A549 (cell line): ENCODE results near the gene AUTS2.

ENCODE experiments used
- BHLHE40 ChIP-seq: IDR thresholded peaks from 2 replicates; pipeline ENCODE4 v1.6.1; 2012; ENCODE audit warnings: low read depth, low read length, inconsistent platforms
- EP300 ChIP-seq, 2 experiments: fragments of >200 bp; sonication (Bioruptor Twin); formaldehyde crosslinking; IDR thresholded peaks; 2 replicates in 1 of 2; 3 replicates in 1 of 2; pipeline ENCODE4 v1.6.1; 2016 to 2017
- JUN ChIP-seq, 2 experiments: fragments of >200 bp; sonication (Bioruptor Twin); formaldehyde crosslinking; IDR thresholded peaks; 2 replicates in 1 of 2; 3 replicates in 1 of 2; pipeline ENCODE4 v1.6.1; 2016 to 2017
- KDM1A ChIP-seq: fragments of 200-600 bp; sonication (generic); IDR thresholded peaks from 2 replicates; pipeline ENCODE4 v1.6.1; 2016; ENCODE audit warnings: low read depth, mild to moderate bottlenecking
- POLR2A ChIP-seq: IDR thresholded peaks from 2 replicates; pipeline ENCODE4 v1.6.1; 2012; ENCODE audit warnings: mild to moderate bottlenecking, low read length
- RAD21 ChIP-seq, 2 experiments: fragments of >200 bp in 1 of 2; sonication (Bioruptor Twin) in 1 of 2; formaldehyde crosslinking in 1 of 2; IDR thresholded peaks in 1 of 2; conservative IDR thresholded peaks in 1 of 2; 2 replicates in 1 of 2; 3 replicates in 1 of 2; pipeline ENCODE4 v1.6.1; 2012 to 2018; ENCODE audit warnings: inconsistent platforms in 1 of 2
- SREBF2 ChIP-seq: fragments of 450-650 bp; IDR thresholded peaks from 2 replicates; pipeline ENCODE4 v1.6.1; 2014; ENCODE audit warnings: mild to moderate bottlenecking, moderate library complexity
- TF ChIP-seq, protein P1 (sequence below): fragments of >200 bp; sonication (Bioruptor Twin); formaldehyde crosslinking; IDR thresholded peaks from 3 replicates; pipeline ENCODE4 v1.5.1; 2016
- TF ChIP-seq, protein P2 (sequence below): IDR thresholded peaks from 2 replicates; pipeline ENCODE4 v1.6.1; 2012

DNA sequence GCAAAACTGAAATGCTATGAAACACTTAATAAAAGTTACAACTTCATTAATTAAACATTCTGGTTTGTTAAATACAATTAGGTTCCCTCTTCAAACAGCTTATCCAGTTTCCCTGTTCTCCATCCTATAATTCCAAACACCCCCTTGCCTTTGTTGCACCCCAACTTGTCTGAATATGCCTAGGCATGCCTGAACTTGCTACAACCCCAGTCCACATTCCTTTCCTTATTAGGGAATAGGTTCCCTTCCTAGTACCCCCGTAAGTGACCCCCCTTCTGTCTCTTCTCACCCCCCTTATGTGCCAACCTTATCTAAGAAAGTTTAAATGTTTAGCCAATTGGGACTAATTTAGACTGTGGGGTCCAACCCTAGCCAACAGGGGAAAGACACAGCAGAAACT, 1238.0 kb downstream of the AUTS2 start:
- TF ChIP-seq, protein P1, sequence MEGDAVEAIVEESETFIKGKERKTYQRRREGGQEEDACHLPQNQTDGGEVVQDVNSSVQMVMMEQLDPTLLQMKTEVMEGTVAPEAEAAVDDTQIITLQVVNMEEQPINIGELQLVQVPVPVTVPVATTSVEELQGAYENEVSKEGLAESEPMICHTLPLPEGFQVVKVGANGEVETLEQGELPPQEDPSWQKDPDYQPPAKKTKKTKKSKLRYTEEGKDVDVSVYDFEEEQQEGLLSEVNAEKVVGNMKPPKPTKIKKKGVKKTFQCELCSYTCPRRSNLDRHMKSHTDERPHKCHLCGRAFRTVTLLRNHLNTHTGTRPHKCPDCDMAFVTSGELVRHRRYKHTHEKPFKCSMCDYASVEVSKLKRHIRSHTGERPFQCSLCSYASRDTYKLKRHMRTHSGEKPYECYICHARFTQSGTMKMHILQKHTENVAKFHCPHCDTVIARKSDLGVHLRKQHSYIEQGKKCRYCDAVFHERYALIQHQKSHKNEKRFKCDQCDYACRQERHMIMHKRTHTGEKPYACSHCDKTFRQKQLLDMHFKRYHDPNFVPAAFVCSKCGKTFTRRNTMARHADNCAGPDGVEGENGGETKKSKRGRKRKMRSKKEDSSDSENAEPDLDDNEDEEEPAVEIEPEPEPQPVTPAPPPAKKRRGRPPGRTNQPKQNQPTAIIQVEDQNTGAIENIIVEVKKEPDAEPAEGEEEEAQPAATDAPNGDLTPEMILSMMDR: no peak
- TF ChIP-seq BHLHE40: no peak
- no peak for TF ChIP-seq SREBF2
- no peak for TF ChIP-seq RAD21 (conservative IDR thresholded peaks at IDR 0.05 in 1 of 2, IDR thresholded peaks at IDR 0.05 in 1 of 2)
- no peak for TF ChIP-seq POLR2A
- TF ChIP-seq, protein P2, sequence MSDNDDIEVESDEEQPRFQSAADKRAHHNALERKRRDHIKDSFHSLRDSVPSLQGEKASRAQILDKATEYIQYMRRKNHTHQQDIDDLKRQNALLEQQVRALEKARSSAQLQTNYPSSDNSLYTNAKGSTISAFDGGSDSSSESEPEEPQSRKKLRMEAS: no peak
- no peak for TF ChIP-seq EP300 (IDR thresholded peaks at IDR 0.05)
- no peak for TF ChIP-seq KDM1A
- no peak for TF ChIP-seq JUN (IDR thresholded peaks at IDR 0.05)
